GM12874 (cell line): ENCODE results near the gene PTRH1.

Experiments
- TF ChIP-seq, protein P1 (sequence below): IDR thresholded peaks from 2 replicates; pipeline ENCODE4 v1.5.1; 2011; ENCODE audit warnings: low read depth, mild to moderate bottlenecking, control low read depth, low read length, moderate library complexity; ENCODE audit not compliant: insufficient read depth

PTRH1 gene

DNA sequence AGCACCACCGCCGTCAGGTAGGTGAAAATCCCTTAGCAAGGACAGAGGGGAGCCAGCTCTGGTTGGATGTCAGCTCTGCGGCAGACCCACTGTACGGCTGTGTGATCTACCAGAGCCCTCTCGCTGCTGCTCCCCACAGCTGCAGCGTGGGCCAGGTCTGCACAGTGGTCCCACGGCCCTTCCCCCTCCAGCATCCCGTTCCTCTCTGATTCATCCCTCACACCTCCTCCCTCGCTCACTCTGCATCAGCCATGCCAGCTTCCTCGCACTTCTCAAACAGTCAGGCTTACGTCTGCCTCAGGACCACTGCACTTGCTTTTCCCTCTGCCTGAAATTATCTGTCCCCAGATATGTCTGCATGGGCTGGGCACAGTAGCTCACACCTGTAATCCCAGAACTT lies 35.2 kb downstream of the PTRH1 start:
- TF ChIP-seq, protein P1, sequence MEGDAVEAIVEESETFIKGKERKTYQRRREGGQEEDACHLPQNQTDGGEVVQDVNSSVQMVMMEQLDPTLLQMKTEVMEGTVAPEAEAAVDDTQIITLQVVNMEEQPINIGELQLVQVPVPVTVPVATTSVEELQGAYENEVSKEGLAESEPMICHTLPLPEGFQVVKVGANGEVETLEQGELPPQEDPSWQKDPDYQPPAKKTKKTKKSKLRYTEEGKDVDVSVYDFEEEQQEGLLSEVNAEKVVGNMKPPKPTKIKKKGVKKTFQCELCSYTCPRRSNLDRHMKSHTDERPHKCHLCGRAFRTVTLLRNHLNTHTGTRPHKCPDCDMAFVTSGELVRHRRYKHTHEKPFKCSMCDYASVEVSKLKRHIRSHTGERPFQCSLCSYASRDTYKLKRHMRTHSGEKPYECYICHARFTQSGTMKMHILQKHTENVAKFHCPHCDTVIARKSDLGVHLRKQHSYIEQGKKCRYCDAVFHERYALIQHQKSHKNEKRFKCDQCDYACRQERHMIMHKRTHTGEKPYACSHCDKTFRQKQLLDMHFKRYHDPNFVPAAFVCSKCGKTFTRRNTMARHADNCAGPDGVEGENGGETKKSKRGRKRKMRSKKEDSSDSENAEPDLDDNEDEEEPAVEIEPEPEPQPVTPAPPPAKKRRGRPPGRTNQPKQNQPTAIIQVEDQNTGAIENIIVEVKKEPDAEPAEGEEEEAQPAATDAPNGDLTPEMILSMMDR, result no peak

GRCh38 chr9:127679506-127679905 lies 36.0 kb downstream of the PTRH1 start:
- TF ChIP-seq, protein P1, result no peak

GRCh38 chr9:127676638-127677037 lies 38.8 kb downstream of the PTRH1 start:
- TF ChIP-seq, protein P1, result no peak

- TF ChIP-seq, protein P1, result no peak
Observed at GRCh38 chr9:127673234-127673633, 42.2 kb downstream of the PTRH1 start.

DNA sequence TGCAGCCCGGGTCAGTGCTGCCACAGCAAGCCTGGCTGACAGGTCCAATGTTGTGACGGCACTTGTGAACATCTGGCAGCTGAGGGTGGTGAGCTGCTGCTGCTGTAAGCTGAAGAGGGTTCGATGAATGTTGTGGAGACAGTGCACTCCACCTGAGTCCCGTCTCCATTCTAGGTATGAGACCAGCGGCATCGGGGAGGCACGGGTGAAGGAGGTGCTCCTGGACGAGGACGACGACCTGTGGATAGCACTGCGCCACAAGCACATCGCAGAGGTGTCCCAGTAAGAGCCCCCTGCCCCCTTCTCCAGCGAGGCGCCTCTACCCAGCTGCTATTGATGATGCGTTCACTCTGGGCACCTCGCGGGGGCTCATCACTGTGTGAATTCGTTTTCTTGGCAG lies 47.6 kb downstream of the PTRH1 start:
- TF ChIP-seq, protein P1, result no peak

- TF ChIP-seq, protein P1, result no peak
Observed at GRCh38 chr9:127667127-127667844, 48.2 kb downstream of the PTRH1 start.

GRCh38 chr9:127664678-127665507 lies 50.6 kb downstream of the PTRH1 start:
- TF ChIP-seq, protein P1, result no peak
